Astrocyte (in vitro differentiated cells and primary cell): ENCODE data around the gene DSCAM. TPM values are rescaled to one million over a fixed set of nuclear protein-coding genes. Genes with fewer than 3 reads are reported as not detected.

ENCODE experiments used
- DNase-seq: peaks from one replicate; pipeline ENCODE4 v3.0.0-alpha.2; 2010; ENCODE audit warnings: low read depth
- FAIRE-seq: peaks from 2 replicates; lab custom pipeline; 2011; peaks lifted over from hg19 to GRCh38; lab: Jason Lieb, UNC
- H2AFZ ChIP-seq: 2 replicates; pipeline ENCODE4 v1.6.0; 2012; ENCODE audit warnings: low read depth, low read length, inconsistent platforms
- H3K27ac ChIP-seq: 2 replicates; pipeline ENCODE4 v1.5.1; 2011; ENCODE audit warnings: low read depth, low read length, inconsistent platforms
- H3K27me3 ChIP-seq: 2 replicates; pipeline ENCODE4 v1.6.0; 2011; ENCODE audit warnings: low read length, inconsistent platforms; ENCODE audit not compliant: insufficient read depth
- H3K36me3 ChIP-seq: 2 replicates; pipeline ENCODE4 v1.5.1; 2011; ENCODE audit warnings: low read length, inconsistent platforms; ENCODE audit not compliant: insufficient read depth
- H3K4me1 ChIP-seq: 2 replicates; pipeline ENCODE4 v1.5.1; 2011; ENCODE audit warnings: low read length, inconsistent platforms; ENCODE audit not compliant: insufficient read depth
- H3K4me2 ChIP-seq: 2 replicates; pipeline ENCODE4 v1.6.0; 2012; ENCODE audit warnings: low read length, inconsistent platforms
- H3K4me3 ChIP-seq: 2 replicates; pipeline ENCODE4 v1.5.1; 2011; ENCODE audit warnings: low read depth, mild to moderate bottlenecking, low read length, inconsistent platforms; ENCODE audit not compliant: insufficient read depth
- H3K79me2 ChIP-seq: 2 replicates; pipeline ENCODE4 v1.6.0; 2012; ENCODE audit warnings: mild to moderate bottlenecking, low read length, inconsistent platforms; ENCODE audit not compliant: insufficient read depth
- H3K9ac ChIP-seq: 2 replicates; pipeline ENCODE4 v1.6.0; 2012; ENCODE audit warnings: mild to moderate bottlenecking, low read length, inconsistent platforms
- H3K9me3 ChIP-seq: 2 replicates; pipeline ENCODE4 v1.5.1; 2012; ENCODE audit warnings: low read depth, mild to moderate bottlenecking, low read length, inconsistent platforms; ENCODE audit not compliant: insufficient read depth
- H4K20me1 ChIP-seq: 2 replicates; pipeline ENCODE4 v1.6.0; 2012; ENCODE audit warnings: low read length, inconsistent platforms; ENCODE audit not compliant: insufficient read depth
- H3K27ac Mint-ChIP-seq: one replicate; pipeline ENCODE4 v1.8.0; 2021; ENCODE audit warnings: mild to moderate bottlenecking, mixed read lengths; ENCODE audit not compliant: unreplicated experiment
- H3K27me3 Mint-ChIP-seq: one replicate; pipeline ENCODE4 v1.8.0; 2021; ENCODE audit warnings: low read depth, mixed read lengths; ENCODE audit not compliant: unreplicated experiment
- H3K36me3 Mint-ChIP-seq: one replicate; pipeline ENCODE4 v1.8.0; 2021; ENCODE audit warnings: low read depth, mixed read lengths; ENCODE audit not compliant: unreplicated experiment
- H3K4me1 Mint-ChIP-seq: one replicate; pipeline ENCODE4 v1.8.0; 2021; ENCODE audit warnings: low read depth, mixed read lengths; ENCODE audit not compliant: unreplicated experiment
- H3K4me3 Mint-ChIP-seq: one replicate; pipeline ENCODE4 v1.8.0; 2021; ENCODE audit warnings: mild to moderate bottlenecking, moderate library complexity, mixed read lengths; ENCODE audit not compliant: unreplicated experiment
- H3K9me3 Mint-ChIP-seq: one replicate; pipeline ENCODE4 v1.8.0; 2021; ENCODE audit warnings: mild to moderate bottlenecking, mixed read lengths; ENCODE audit not compliant: unreplicated experiment
- EZH2 ChIP-seq: IDR thresholded peaks from 2 replicates; pipeline ENCODE4 v1.6.1; 2012; ENCODE audit warnings: mild to moderate bottlenecking, low read length, inconsistent platforms; ENCODE audit not compliant: insufficient read depth
- total RNA-seq: library from RNA; stranded (reverse); gene quantifications from 2 replicates; pipeline ENCODE4 v1.2.1, GENCODE V29; 2021
- TF ChIP-seq, protein P1 (sequence below): IDR thresholded peaks from 2 replicates; pipeline ENCODE4 v1.5.1; 2011; ENCODE audit warnings: low read depth, mild to moderate bottlenecking, inconsistent platforms, low read length, moderate library complexity; ENCODE audit not compliant: insufficient read depth

Gene DSCAM
- total RNA-seq, 1 donor from 2014 or later: 0.18 TPM

DNA sequence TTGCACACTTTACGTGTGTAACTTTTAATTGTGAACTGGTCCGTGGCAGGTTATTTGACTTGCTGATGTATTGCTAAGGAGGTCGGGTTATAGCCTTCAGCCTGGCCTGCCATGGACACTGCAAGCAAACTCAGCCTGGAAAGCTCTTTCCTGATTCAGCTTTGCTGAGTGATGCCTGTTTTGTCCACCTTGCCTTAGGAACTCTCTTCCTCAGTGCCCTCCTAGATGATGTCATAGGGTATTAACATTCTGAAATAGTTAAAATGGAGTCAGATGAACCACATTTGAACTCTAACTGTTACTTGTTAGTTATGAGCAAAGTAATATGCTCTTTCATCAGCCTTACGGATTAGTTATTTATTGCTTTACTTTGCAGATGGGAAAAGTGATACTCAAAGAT is 533.7 kb downstream of the DSCAM start:
- no peaks in the 10 kb centered on the region for H3K36me3 ChIP-seq
- no peak overlapping the region for H3K27ac ChIP-seq
- TF ChIP-seq, protein P1, sequence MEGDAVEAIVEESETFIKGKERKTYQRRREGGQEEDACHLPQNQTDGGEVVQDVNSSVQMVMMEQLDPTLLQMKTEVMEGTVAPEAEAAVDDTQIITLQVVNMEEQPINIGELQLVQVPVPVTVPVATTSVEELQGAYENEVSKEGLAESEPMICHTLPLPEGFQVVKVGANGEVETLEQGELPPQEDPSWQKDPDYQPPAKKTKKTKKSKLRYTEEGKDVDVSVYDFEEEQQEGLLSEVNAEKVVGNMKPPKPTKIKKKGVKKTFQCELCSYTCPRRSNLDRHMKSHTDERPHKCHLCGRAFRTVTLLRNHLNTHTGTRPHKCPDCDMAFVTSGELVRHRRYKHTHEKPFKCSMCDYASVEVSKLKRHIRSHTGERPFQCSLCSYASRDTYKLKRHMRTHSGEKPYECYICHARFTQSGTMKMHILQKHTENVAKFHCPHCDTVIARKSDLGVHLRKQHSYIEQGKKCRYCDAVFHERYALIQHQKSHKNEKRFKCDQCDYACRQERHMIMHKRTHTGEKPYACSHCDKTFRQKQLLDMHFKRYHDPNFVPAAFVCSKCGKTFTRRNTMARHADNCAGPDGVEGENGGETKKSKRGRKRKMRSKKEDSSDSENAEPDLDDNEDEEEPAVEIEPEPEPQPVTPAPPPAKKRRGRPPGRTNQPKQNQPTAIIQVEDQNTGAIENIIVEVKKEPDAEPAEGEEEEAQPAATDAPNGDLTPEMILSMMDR: no peak
- TF ChIP-seq EZH2: no peak
- Mint-ChIP-seq H3K36me3 (no peaks in the 10 kb centered on the region), H3K27me3 (no peaks in the 10 kb centered on the region), H3K4me1 (no peaks in the 10 kb centered on the region), H3K4me3 (no peak overlapping the region), H3K9me3 (no peaks in the 10 kb centered on the region), H3K27ac (no peak overlapping the region)
- H4K20me1 ChIP-seq: no peaks in the 10 kb centered on the region
- H2AFZ ChIP-seq: no peak overlapping the region
- no peaks in the 10 kb centered on the region for H3K27me3 ChIP-seq
- H3K4me1 ChIP-seq: no peaks in the 10 kb centered on the region
- H3K79me2 ChIP-seq: no peaks in the 10 kb centered on the region
- H3K9me3 ChIP-seq: no peaks in the 10 kb centered on the region
- no peak overlapping the region for H3K4me3 ChIP-seq
- DNase-seq: no peak
- H3K9ac ChIP-seq: no peak overlapping the region
- FAIRE-seq: no peak
- H3K4me2 ChIP-seq: no peak overlapping the region

- Histone ChIP-seq H3K27ac (no peak overlapping the region), H2AFZ (no peak overlapping the region), H3K9me3 (no peaks in the 10 kb centered on the region), H3K4me1 (no peaks in the 10 kb centered on the region), H3K9ac (no peak overlapping the region), H3K36me3 (no peaks in the 10 kb centered on the region), H3K4me3 (no peak overlapping the region), H3K27me3 (no peaks in the 10 kb centered on the region), H4K20me1 (no peaks in the 10 kb centered on the region), H3K79me2 (no peaks in the 10 kb centered on the region), H3K4me2 (no peak overlapping the region)
- Mint-ChIP-seq H3K27me3 (no peaks in the 10 kb centered on the region), H3K4me3 (no peak overlapping the region), H3K4me1 (no peaks in the 10 kb centered on the region), H3K36me3 (no peaks in the 10 kb centered on the region), H3K9me3 (peaks cover 2% of the 10 kb centered on the region), H3K27ac (no peak overlapping the region)
- no peak for FAIRE-seq
- DNase-seq: no peak
- TF ChIP-seq, protein P1: no peak
- no peak for TF ChIP-seq EZH2
Measured at GRCh38 chr21:40300300-40300699, 546.7 kb downstream of the DSCAM start.

DNA sequence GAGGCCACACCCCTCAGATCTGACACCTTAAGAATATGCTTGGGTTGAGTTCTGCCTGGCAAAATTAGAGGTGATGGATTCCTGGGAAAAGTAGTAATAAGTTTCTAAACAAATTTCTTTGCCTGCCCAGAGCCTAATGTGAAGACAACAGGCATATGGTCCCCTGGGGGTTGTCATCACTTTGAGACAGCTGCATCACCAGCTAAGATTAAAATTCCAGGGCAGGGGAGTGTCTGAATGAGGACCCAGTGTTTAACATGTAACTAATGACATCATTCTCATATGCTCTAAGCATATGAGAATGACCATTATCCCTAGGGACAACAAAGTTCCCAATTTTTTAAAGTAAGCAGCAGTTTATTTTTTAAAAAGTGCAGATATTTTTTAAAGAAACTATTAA is 547.5 kb downstream of the DSCAM start:
- H3K4me3 Mint-ChIP-seq: no peak overlapping the region
- TF ChIP-seq, protein P1: no peak
- H2AFZ ChIP-seq: no peak overlapping the region
- no peak overlapping the region for H3K9ac ChIP-seq
- H3K27me3 Mint-ChIP-seq: no peaks in the 10 kb centered on the region
- H4K20me1 ChIP-seq: no peaks in the 10 kb centered on the region
- H3K9me3 Mint-ChIP-seq: peaks cover 2% of the 10 kb centered on the region
- H3K4me1 Mint-ChIP-seq: no peaks in the 10 kb centered on the region
- FAIRE-seq (no peak), DNase-seq (no peak)
- no peak overlapping the region for H3K27ac Mint-ChIP-seq
- H3K36me3 ChIP-seq: no peaks in the 10 kb centered on the region
- no peaks in the 10 kb centered on the region for H3K36me3 Mint-ChIP-seq
- H3K27me3 ChIP-seq: no peaks in the 10 kb centered on the region
- no peak overlapping the region for H3K4me2 ChIP-seq
- no peak overlapping the region for H3K4me3 ChIP-seq
- no peaks in the 10 kb centered on the region for H3K9me3 ChIP-seq
- no peak overlapping the region for H3K27ac ChIP-seq
- H3K79me2 ChIP-seq: no peaks in the 10 kb centered on the region
- no peaks in the 10 kb centered on the region for H3K4me1 ChIP-seq
